H1 (cell line): Measurements from ENCODE around the gene SFXN2. TPM values are rescaled to one million over a fixed set of nuclear protein-coding genes. Genes with fewer than 3 reads are reported as not detected.

Source experiments
- CTCF ChIA-PET: fragments of 300-600 bp; sonication (Branson Sonifier 250); formaldehyde crosslinking; loops from one replicate; lab custom pipeline; 2021; ENCODE audit not compliant: partially characterized antibody; lab: Charles Lee
- POLR2A ChIA-PET: fragments of 300-600 bp; sonication (Branson Sonifier 250); formaldehyde crosslinking; loops from one replicate; lab custom pipeline; 2021; ENCODE audit warnings: inconsistent platforms; ENCODE audit not compliant: partially characterized antibody; lab: Charles Lee
- DNase-seq, 2 experiments: peaks; one replicate each; pipeline versions ENCODE4 v3.0.0 to v3.0.0-alpha.2; 2010 to 2022; ENCODE audit warnings: low spot score in 2 of 2, low read depth in 1 of 2, mixed read lengths in 1 of 2
- FAIRE-seq: peaks from 2 replicates; lab custom pipeline; 2011; peaks lifted over from hg19 to GRCh38; lab: Jason Lieb, UNC
- H2AFZ ChIP-seq: 2 replicates; pipeline ENCODE4 v1.8.1; 2012; ENCODE audit warnings: low read length, inconsistent platforms
- H2AK5ac ChIP-seq: 2 replicates; pipeline ENCODE4 v1.6.1; 2013; ENCODE audit warnings: low read depth, low read length
- H2BK120ac ChIP-seq: replicated peaks from 2 replicates; pipeline ENCODE3; 2013; ENCODE audit warnings: low read depth, low read length, inconsistent platforms
- H2BK12ac ChIP-seq: 2 replicates; pipeline ENCODE4 v1.6.1; 2013; ENCODE audit warnings: low read depth, low read length
- H2BK15ac ChIP-seq: 2 replicates; pipeline ENCODE4 v1.6.1; 2013; ENCODE audit warnings: low read length
- H2BK20ac ChIP-seq: 2 replicates; pipeline ENCODE4 v1.6.1; 2013; ENCODE audit warnings: low read length
- H2BK5ac ChIP-seq: 2 replicates; pipeline ENCODE4 v1.6.1; 2013; ENCODE audit warnings: low read depth, low read length
- H3K14ac ChIP-seq: 2 replicates; pipeline ENCODE4 v1.6.1; 2013; ENCODE audit warnings: inconsistent platforms; ENCODE audit not compliant: insufficient read length
- H3K18ac ChIP-seq: 2 replicates; pipeline ENCODE4 v1.6.1; 2013; ENCODE audit warnings: low read length; ENCODE audit errors: extremely low read depth
- H3K23ac ChIP-seq: 2 replicates; pipeline ENCODE4 v1.6.1; 2013; ENCODE audit warnings: inconsistent platforms; ENCODE audit not compliant: insufficient read length
- H3K23me2 ChIP-seq: 2 replicates; pipeline ENCODE4 v1.6.1; 2013; ENCODE audit warnings: low read depth, low read length
- H3K27ac ChIP-seq: 2 replicates; pipeline ENCODE4 v1.6.1; 2011; ENCODE audit warnings: low read depth, low read length, inconsistent platforms
- H3K27me3 ChIP-seq, 4 experiments: replicated peaks in 1 of 4; 1 replicate in 1 of 4; 2 replicates in 3 of 4; pipeline versions ENCODE4 v1.6.1 to v1.8.1; 2011 to 2013; ENCODE audit warnings: low read length in 3 of 4, mild to moderate bottlenecking in 3 of 4, inconsistent platforms in 2 of 4, mixed read lengths in 2 of 4, moderate library complexity in 1 of 4; ENCODE audit not compliant: control insufficient read depth in 3 of 4, insufficient read depth in 3 of 4; ENCODE audit errors: extremely low read depth in 1 of 4
- H3K36me3 ChIP-seq, 4 experiments: 2 replicates each; pipeline versions ENCODE4 v1.6.1 to v1.8.1; 2011 to 2013; ENCODE audit warnings: mild to moderate bottlenecking in 4 of 4, low read length in 3 of 4, moderate library complexity in 2 of 4, control low read depth in 1 of 4, inconsistent platforms in 1 of 4; ENCODE audit not compliant: insufficient read depth in 4 of 4, control insufficient read depth in 2 of 4
- H3K4ac ChIP-seq: replicated peaks from 2 replicates; pipeline ENCODE3; 2013; ENCODE audit warnings: low read length, low read depth, mixed read lengths, inconsistent platforms; ENCODE audit not compliant: insufficient read length
- H3K4me1 ChIP-seq, 4 experiments: replicated peaks in 1 of 4; 1 replicate in 1 of 4; 2 replicates in 3 of 4; pipeline versions ENCODE4 v1.6.1 to v1.8.1; 2011 to 2013; ENCODE audit warnings: low read length in 3 of 4, inconsistent platforms in 2 of 4, mixed read lengths in 1 of 4; ENCODE audit not compliant: insufficient read depth in 4 of 4, control insufficient read depth in 3 of 4
- H3K4me2 ChIP-seq, 2 experiments: 2 replicates each; pipeline versions ENCODE4 v1.6.1 to v1.8.1; 2011 to 2013; ENCODE audit warnings: low read depth in 2 of 2, low read length in 2 of 2, control low read depth in 1 of 2, inconsistent platforms in 1 of 2, mild to moderate bottlenecking in 1 of 2; ENCODE audit not compliant: insufficient read depth in 1 of 2
- H3K4me3 ChIP-seq, 4 experiments: fragments of 200-600, 300-600 bp in 1 of 4; sonication (generic), shearing (Covaris generic), sonication (Bioruptor Twin) in 1 of 4; 2 replicates each; pipeline versions ENCODE4 v1.5.1 to v1.8.1; 2011 to 2016; ENCODE audit warnings: low read length in 4 of 4, low read depth in 3 of 4, control low read depth in 2 of 4, inconsistent platforms in 2 of 4, mild to moderate bottlenecking in 2 of 4, mixed read lengths in 1 of 4, moderate library complexity in 1 of 4; ENCODE audit not compliant: insufficient read depth in 2 of 4; ENCODE audit errors: extremely low read depth in 1 of 4
- H3K56ac ChIP-seq: replicated peaks from 2 replicates; pipeline ENCODE3; 2013; ENCODE audit warnings: low read depth, mild to moderate bottlenecking, mixed read lengths, low read length, inconsistent platforms; ENCODE audit not compliant: insufficient read length
- H3K79me1 ChIP-seq: 2 replicates; pipeline ENCODE4 v1.6.1; 2013; ENCODE audit warnings: low read depth, low read length, control low read depth
- H3K79me2 ChIP-seq, 2 experiments: 2 replicates each; pipeline versions ENCODE4 v1.6.1 to v1.8.1; 2012 to 2013; ENCODE audit warnings: low read length in 2 of 2, mild to moderate bottlenecking in 2 of 2, inconsistent platforms in 1 of 2; ENCODE audit not compliant: insufficient read depth in 2 of 2, control insufficient read depth in 1 of 2
- H3K9ac ChIP-seq, 4 experiments: replicated peaks in 1 of 4; 1 replicate in 1 of 4; 2 replicates in 3 of 4; pipeline versions ENCODE4 v1.6.1 to v1.8.1; 2011 to 2013; ENCODE audit warnings: low read depth in 3 of 4, low read length in 3 of 4, control low read depth in 2 of 4, mild to moderate bottlenecking in 2 of 4, moderate library complexity in 2 of 4, inconsistent platforms in 1 of 4; ENCODE audit errors: extremely low read depth in 1 of 4
- H3K9me3 ChIP-seq, 2 experiments: 2 replicates each; pipeline versions ENCODE4 v1.6.1 to v1.8.1; 2012 to 2013; ENCODE audit warnings: mild to moderate bottlenecking in 2 of 2, moderate library complexity in 2 of 2, control low read depth in 1 of 2, inconsistent platforms in 1 of 2, low read depth in 1 of 2, low read length in 1 of 2, mixed read lengths in 1 of 2; ENCODE audit not compliant: insufficient read depth in 2 of 2
- H4K20me1 ChIP-seq, 2 experiments: replicated peaks in 1 of 2; 2 replicates each; pipeline versions ENCODE3 to v1.8.1; 2011 to 2013; ENCODE audit warnings: inconsistent platforms in 2 of 2, low read length in 2 of 2, mild to moderate bottlenecking in 1 of 2; ENCODE audit not compliant: insufficient read depth in 2 of 2, control insufficient read depth in 1 of 2
- H4K5ac ChIP-seq: 2 replicates; pipeline ENCODE4 v1.6.1; 2013; ENCODE audit warnings: low read length, low read depth, mixed read lengths, inconsistent platforms; ENCODE audit not compliant: insufficient read length
- H4K8ac ChIP-seq: 2 replicates; pipeline ENCODE4 v1.8.0; 2013; ENCODE audit warnings: mild to moderate bottlenecking, moderate library complexity, low read length, inconsistent platforms; ENCODE audit not compliant: insufficient read depth; ENCODE audit errors: extremely low read depth
- H4K91ac ChIP-seq: replicated peaks from 2 replicates; pipeline ENCODE3; 2013; ENCODE audit warnings: low read length, mixed read lengths, inconsistent platforms; ENCODE audit not compliant: insufficient read length
- ATF2 ChIP-seq: IDR thresholded peaks from 2 replicates; pipeline ENCODE4 v1.6.1; 2012; ENCODE audit warnings: low read length, inconsistent platforms
- BRCA1 ChIP-seq: IDR thresholded peaks from 2 replicates; pipeline ENCODE4 v1.6.1; 2012; ENCODE audit warnings: low read depth, low read length, improper control_type of control experiment
- CEBPB ChIP-seq: IDR thresholded peaks from 2 replicates; pipeline ENCODE4 v1.6.1; 2012; ENCODE audit warnings: low read depth, low read length
- CHD2 ChIP-seq: IDR thresholded peaks from 2 replicates; pipeline ENCODE4 v1.6.1; 2012; ENCODE audit warnings: low read length, improper control_type of control experiment
- HDAC6 ChIP-seq: IDR thresholded peaks from one replicate; pipeline ENCODE4 v1.7.1; 2012; ENCODE audit warnings: low read depth, mild to moderate bottlenecking, inconsistent platforms, low read length, moderate library complexity
- KDM5A ChIP-seq: fragments of 200-600 bp; IDR thresholded peaks from 2 replicates; pipeline ENCODE4 v1.7.1; 2012; ENCODE audit warnings: mild to moderate bottlenecking, low read length, inconsistent platforms, mixed read lengths
- MAX ChIP-seq: IDR thresholded peaks from 2 replicates; pipeline ENCODE4 v1.6.1; 2012; ENCODE audit warnings: inconsistent platforms
- POLR2AphosphoS5 ChIP-seq: IDR thresholded peaks from 2 replicates; pipeline ENCODE4 v1.6.1; 2011; ENCODE audit warnings: low read depth, low read length
- SP4 ChIP-seq: IDR thresholded peaks from 2 replicates; pipeline ENCODE4 v1.6.1; 2012; ENCODE audit warnings: low read length, inconsistent platforms
- SRF ChIP-seq: IDR thresholded peaks from 2 replicates; pipeline ENCODE4 v1.6.1; 2011; ENCODE audit warnings: mild to moderate bottlenecking, low read depth, low read length, moderate library complexity
- TAF1 ChIP-seq: IDR thresholded peaks from 2 replicates; pipeline ENCODE4 v1.6.1; 2011; ENCODE audit warnings: mild to moderate bottlenecking, low read depth, low read length
- YY1 ChIP-seq: IDR thresholded peaks from 2 replicates; pipeline ENCODE4 v1.6.1; 2011; ENCODE audit warnings: low read depth, mild to moderate bottlenecking, low read length
- WGBS, 2 experiments: shearing (Covaris generic) in 1 of 2; methylation state at CpG; one replicate each; pipeline versions ENCODE4 v1.1.6 to v1.1.7; 2013 to 2015; ENCODE audit warnings: low lambda C conversion rate in 2 of 2, mixed read lengths in 2 of 2, inconsistent platforms in 1 of 2, low coverage in 1 of 2, missing lambda C conversion rate in 1 of 2; ENCODE audit not compliant: insufficient replicate concordance in 2 of 2, insufficient coverage in 1 of 2, insufficient read length in 1 of 2; ENCODE audit errors: extremely low coverage in 1 of 2, missing lambda C conversion rate in 1 of 2; 5-methylcytosine and 5-hydroxymethylcytosine counted together
- polyA plus RNA-seq, 7 experiments: library from polyadenylated mRNA; depleted of rRNA in 3 of 7; stranded (reverse) in 5 of 7; unstranded in 2 of 7; fragments of >200 nt in 5 of 7; fragments of 200-250 nt in 2 of 7; gene quantifications; 1 replicate in 5 of 7; 2 replicates in 1 of 7; 4 replicates in 1 of 7; pipeline versions ENCODE4 v1.2.1 to v1.2.3, GENCODE V29; 2011 to 2013; ENCODE audit warnings: missing spikeins in 2 of 7, mixed read lengths in 2 of 7
- total RNA-seq: library from RNA; stranded (reverse); fragmentation: NEBNext Ultra II Directional; extraction: Animal tissue kit (Norgen Biotek cat#: 25700); gene quantifications from 2 replicates; pipeline ENCODE4 v1.2.1, GENCODE V29; 2021

SFXN2 gene
- total and polyA plus RNA-seq, 2 of the 8 experiments (the other 6 are each of a cell fraction or from before 2014, with no cell fraction given) = 20.5 to 23.5 TPM

GRCh38 chr10:102727037-102727818 is 12.8 kb downstream of the SFXN2 start:
- peaks cover 14 to 47% (median 30%) of the 10 kb centered on the region in 4 experiments; a peak in 7 of 8 replicates for H3K36me3 ChIP-seq
- TF ChIP-seq TAF1 = no peak
- TF ChIP-seq ATF2 = no peak
- TF ChIP-seq CHD2 = no peak
- TF ChIP-seq MAX = no peak
- TF ChIP-seq CEBPB = no peak
- TF ChIP-seq YY1 = no peak
- TF ChIP-seq BRCA1 = no peak
- no peak for TF ChIP-seq HDAC6
- TF ChIP-seq KDM5A = no peak
- TF ChIP-seq POLR2AphosphoS5 = no peak
- no peak for TF ChIP-seq SRF
- no peak for TF ChIP-seq SP4

More at GRCh38 chr10:102727037-102727818, 12.8 kb downstream of the SFXN2 start:
- Histone ChIP-seq H3K4me3 (no peak overlapping the region), H3K23me2 (no peaks in the 10 kb centered on the region; the same call in 1 of the 2 replicates), H2BK5ac (no peak overlapping the region), H3K79me2 (peaks cover 0 to 19% of the 10 kb centered on the region in 2 experiments; a peak in 2 of 4 replicates), H4K20me1 (peaks cover 0 to 4% of the 10 kb centered on the region in 2 experiments), H3K79me1 (no peaks in the 10 kb centered on the region; the same call in 1 of the 2 replicates), H4K5ac (no peak overlapping the region), H3K18ac (no peak overlapping the region), H4K8ac (no peak overlapping the region), H3K56ac (no peak overlapping the region), H3K23ac (no peak overlapping the region), H2BK15ac (no peak overlapping the region), H3K4me1 (no peaks in the 10 kb centered on the region), H3K4ac (no peak overlapping the region), H2BK20ac (no peak overlapping the region), H3K27ac (no peak overlapping the region), H3K27me3 (no peaks in the 10 kb centered on the region), H3K9ac (no peak overlapping the region), H2BK120ac (no peak overlapping the region), H4K91ac (no peak overlapping the region), H3K14ac (no peak overlapping the region), H2AFZ (no peak overlapping the region), H2BK12ac (no peak overlapping the region), H3K9me3 (no peaks in the 10 kb centered on the region), H3K4me2 (no peak overlapping the region), H2AK5ac (no peak overlapping the region)
- DNase-seq (no peak), FAIRE-seq (no peak)
- WGBS, 2 experiments = 87% methylated on average over 13 of the region's 13 CpGs; no CpG with 5 or more reads in 1 of the 2 experiments
- POLR2A ChIA-PET = interaction anchor here (1.0 to 6.0 kb wide), 4 partner anchors 13 to 99 kb away, joined by 3 to 53 read pairs (median 18); partner anchors contain the start of genes ARL3, SFXN2 and WBP1L
- CTCF ChIA-PET = interaction anchor here (0.9 to 2.4 kb wide), 16 partner anchors 11 to 344 kb away, joined by 3 to 8 read pairs (median 4); partner anchors contain the start of genes ARL3 and SFXN2
